Lower lobe of right lung (tissue), 2 donors: ENCODE results near the gene AKR1D1. TPM values are rescaled to one million over a fixed set of nuclear protein-coding genes. Genes with fewer than 3 reads are reported as not detected.
"Not testable (repeated sequence)": the region's sequence is repeated elsewhere in the genome, so short reads cannot be mapped to it uniquely, and the experiment has no call there.

Experiments used
- ATAC-seq, 2 donors: fragments of 200-7000 bp; cut with Tn5 transposase; one replicate each; pipeline ENCODE4 v1.9.1; 2020 to 2022; ENCODE audit warnings: mild to moderate bottlenecking in 2 of 2, moderate library complexity in 2 of 2
- DNase-seq: peaks from one replicate; pipeline ENCODE4 v3.0.0-alpha.2; 2020
- H3K27ac ChIP-seq: fragments of 200-600 bp; one replicate; pipeline ENCODE4 v1.8.0; 2022
- H3K27me3 ChIP-seq: fragments of 200-600 bp; one replicate; pipeline ENCODE4 v1.8.0; 2022; ENCODE audit warnings: low read depth
- H3K36me3 ChIP-seq: fragments of 200-600 bp; one replicate; pipeline ENCODE4 v1.8.0; 2022; ENCODE audit warnings: mild to moderate bottlenecking
- H3K4me1 ChIP-seq: fragments of 200-600 bp; one replicate; pipeline ENCODE4 v1.8.0; 2022
- H3K4me3 ChIP-seq: fragments of 200-600 bp; one replicate; pipeline ENCODE4 v1.8.0; 2022; ENCODE audit warnings: mild to moderate bottlenecking
- H3K9me3 ChIP-seq: fragments of 200-600 bp; one replicate; pipeline ENCODE4 v1.8.0; 2022
- intact Hi-C: fragments of 100-400 bp; cut with DNase I; formaldehyde crosslinking; loops from one replicate; pipeline ENCODE4 v1.11.0; 2022
- total RNA-seq: library from RNA; stranded (reverse); fragmentation: NEBNext Ultra II Directional; extraction: Animal tissue kit (Norgen Biotek cat#: 25700); gene quantifications from one replicate; pipeline ENCODE4 v1.2.1, GENCODE V29; 2021
- TF ChIP-seq, protein P1 (sequence below): fragments of 200-600 bp; IDR thresholded peaks from one replicate; pipeline ENCODE4 v1.8.0; 2022; ENCODE audit warnings: antibody characterized with exemption, mild to moderate bottlenecking
- donor health status: DM: no; HTN: yes; CAD: no; lungs with severe emphysema.

The AKR1D1 gene
- total RNA-seq, 1 donor from 2014 or later, result not detected

DNA sequence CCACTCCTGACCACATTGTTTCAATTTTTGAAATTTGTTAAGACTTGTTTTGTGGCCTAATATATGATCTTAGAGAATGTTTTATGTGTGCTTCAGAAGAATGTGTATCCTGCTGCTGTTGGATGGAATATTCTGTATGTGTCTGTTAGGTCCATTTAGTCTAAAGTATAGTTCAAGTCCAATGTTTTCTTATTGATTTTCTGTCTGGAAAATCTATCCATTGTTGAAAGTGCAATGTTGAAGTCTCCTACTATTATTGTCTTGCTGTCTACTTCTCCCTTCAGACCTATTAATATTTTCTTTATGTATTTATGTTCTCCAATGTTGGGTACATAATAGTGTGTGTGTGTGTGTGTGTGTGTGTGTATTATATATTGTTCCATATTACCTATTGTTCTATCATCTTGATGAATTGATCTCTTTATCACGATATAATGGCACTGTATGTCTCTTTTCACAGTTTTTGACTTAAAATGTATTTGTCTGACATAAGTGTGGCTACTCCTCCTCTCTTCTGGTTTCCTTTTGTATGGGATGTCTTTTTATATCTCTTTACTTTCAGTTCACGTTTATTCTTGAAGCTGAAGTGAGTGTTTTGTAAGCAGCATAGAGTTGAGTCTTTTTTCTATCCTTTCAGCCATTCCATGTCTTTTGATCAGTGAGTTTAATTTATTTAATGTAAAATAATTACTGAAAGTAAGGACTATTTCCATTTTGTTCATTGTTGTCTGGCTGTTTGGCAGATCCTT is 61.3 kb downstream of the AKR1D1 start:
- intact Hi-C loops, result no loop called here

DNA sequence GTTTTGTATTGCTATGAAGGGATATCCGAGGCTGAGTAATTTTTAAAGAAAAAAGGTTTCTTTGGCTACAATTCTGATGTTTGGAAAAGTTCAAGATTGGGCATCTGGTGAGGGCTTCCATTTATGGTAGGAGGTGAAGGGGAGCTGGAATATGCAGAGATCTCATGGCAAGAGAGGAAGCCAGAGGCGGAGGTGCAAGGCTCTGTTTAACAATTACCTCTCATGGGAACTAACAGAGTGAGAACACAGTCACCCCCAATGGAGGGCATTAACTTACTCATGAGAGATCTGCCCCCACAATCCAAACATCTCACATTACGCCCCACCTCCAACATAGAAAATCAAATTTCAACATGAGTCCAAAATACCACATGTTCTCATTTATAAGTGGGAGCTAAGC is 62.0 kb downstream of the AKR1D1 start:
- no peak for ATAC-seq
- Histone ChIP-seq H3K4me1 (no peaks in the 10 kb centered on the region), H3K27me3 (no peaks in the 10 kb centered on the region), H3K27ac (no peak overlapping the region), H3K9me3 (no peaks in the 10 kb centered on the region), H3K36me3 (no peaks in the 10 kb centered on the region), H3K4me3 (no peak overlapping the region)
- intact Hi-C loops, result no loop called here
- TF ChIP-seq, protein P1, sequence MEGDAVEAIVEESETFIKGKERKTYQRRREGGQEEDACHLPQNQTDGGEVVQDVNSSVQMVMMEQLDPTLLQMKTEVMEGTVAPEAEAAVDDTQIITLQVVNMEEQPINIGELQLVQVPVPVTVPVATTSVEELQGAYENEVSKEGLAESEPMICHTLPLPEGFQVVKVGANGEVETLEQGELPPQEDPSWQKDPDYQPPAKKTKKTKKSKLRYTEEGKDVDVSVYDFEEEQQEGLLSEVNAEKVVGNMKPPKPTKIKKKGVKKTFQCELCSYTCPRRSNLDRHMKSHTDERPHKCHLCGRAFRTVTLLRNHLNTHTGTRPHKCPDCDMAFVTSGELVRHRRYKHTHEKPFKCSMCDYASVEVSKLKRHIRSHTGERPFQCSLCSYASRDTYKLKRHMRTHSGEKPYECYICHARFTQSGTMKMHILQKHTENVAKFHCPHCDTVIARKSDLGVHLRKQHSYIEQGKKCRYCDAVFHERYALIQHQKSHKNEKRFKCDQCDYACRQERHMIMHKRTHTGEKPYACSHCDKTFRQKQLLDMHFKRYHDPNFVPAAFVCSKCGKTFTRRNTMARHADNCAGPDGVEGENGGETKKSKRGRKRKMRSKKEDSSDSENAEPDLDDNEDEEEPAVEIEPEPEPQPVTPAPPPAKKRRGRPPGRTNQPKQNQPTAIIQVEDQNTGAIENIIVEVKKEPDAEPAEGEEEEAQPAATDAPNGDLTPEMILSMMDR, result no peak
- no peak for DNase-seq

More for the DNA sequence above, 61.3 kb downstream of the AKR1D1 start:
- Histone ChIP-seq H3K36me3 (no peaks in the 10 kb centered on the region), H3K4me3 (no peak overlapping the region), H3K27ac (no peak overlapping the region), H3K9me3 (no peaks in the 10 kb centered on the region), H3K27me3 (no peaks in the 10 kb centered on the region), H3K4me1 (no peaks in the 10 kb centered on the region)
- ATAC-seq, result no peak
- no peak for DNase-seq
- TF ChIP-seq, protein P1, result no peak

DNA sequence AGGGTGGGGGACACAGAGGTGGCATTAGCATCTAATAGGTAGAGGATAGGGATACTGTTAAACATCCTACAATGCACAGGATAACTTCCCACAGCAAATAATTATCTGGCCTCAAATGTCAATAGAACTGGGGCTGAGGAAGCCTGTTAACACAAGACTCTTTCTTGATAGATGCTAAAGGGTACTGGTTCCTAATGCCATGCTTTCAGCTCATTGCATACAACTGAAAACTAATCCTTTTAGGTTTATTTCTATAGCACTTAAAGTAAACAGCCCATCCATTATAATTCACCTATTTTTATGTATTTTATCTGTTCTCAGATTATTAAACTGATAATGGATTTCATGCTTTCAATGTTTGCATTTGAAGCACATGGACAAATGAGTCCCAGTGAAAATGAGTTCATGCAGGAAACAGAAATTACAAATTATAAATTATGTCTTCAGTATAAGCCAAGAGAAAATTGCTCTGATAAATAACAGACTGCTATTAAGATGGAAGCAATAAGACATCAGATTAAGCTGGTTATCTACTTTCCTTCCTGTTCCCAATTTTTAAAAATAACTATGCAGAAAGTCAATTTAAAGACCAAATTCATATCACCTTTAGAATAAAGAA is 66.4 kb downstream of the AKR1D1 start:
- Histone ChIP-seq H3K9me3 (no peaks in the 10 kb centered on the region), H3K4me3 (no peak overlapping the region), H3K27ac (no peak overlapping the region), H3K36me3 (no peaks in the 10 kb centered on the region), H3K27me3 (no peaks in the 10 kb centered on the region), H3K4me1 (no peaks in the 10 kb centered on the region)
- intact Hi-C loops, result no loop called here
- ATAC-seq, result no peak
- TF ChIP-seq, protein P1, result no peak
- no peak for DNase-seq

DNA sequence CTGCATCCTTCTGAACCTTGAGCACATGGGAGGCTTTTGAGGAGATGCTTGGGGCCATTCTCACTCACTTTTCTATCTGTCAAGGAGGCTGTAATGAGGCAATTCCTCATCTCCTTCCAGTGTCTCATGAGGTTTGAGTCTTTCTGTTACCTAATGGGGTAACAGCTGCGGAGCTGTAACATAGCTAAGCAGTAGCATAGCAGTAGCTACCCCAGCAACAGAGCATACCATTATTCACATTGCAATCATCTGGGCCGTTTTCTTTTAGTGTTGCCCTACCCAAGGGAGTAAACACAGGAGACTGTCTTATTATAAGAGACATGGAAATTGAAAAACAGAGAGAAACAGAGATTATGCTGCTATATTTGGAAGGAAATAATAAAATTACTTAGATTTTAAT is 68.7 kb downstream of the AKR1D1 start:
- no peaks in the 10 kb centered on the region for H3K9me3 ChIP-seq
- H3K36me3 ChIP-seq, result no peaks in the 10 kb centered on the region
- TF ChIP-seq, protein P1, result no peak
- no peak overlapping the region for H3K4me3 ChIP-seq
- H3K4me1 ChIP-seq, result no peaks in the 10 kb centered on the region
- no peak overlapping the region for H3K27ac ChIP-seq
- DNase-seq (no peak), ATAC-seq (no peak)
- no peaks in the 10 kb centered on the region for H3K27me3 ChIP-seq
- intact Hi-C loops, result no loop called here

DNA sequence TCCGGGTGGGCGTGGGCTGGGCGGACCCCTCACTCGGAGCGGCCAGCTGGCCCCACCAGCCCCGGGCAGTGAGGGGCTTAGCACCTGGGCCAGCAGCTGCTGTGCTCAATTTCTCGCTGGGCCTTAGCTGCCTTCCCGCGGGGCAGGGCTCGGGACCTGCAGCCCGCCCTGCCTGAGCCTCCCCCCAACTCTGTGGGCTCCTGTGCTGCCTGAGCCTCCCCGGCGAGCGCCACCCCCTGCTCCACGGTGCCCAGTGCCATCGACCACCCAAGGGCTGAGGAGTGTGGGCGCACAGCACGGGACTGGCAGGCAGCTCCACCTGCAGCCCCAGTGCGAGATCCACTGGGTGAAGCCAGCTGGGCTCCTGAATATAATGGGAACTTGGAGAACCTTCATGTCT is 70.0 kb downstream of the AKR1D1 start:
- H3K36me3 ChIP-seq, DNase-seq: not testable (repeated sequence)

DNA sequence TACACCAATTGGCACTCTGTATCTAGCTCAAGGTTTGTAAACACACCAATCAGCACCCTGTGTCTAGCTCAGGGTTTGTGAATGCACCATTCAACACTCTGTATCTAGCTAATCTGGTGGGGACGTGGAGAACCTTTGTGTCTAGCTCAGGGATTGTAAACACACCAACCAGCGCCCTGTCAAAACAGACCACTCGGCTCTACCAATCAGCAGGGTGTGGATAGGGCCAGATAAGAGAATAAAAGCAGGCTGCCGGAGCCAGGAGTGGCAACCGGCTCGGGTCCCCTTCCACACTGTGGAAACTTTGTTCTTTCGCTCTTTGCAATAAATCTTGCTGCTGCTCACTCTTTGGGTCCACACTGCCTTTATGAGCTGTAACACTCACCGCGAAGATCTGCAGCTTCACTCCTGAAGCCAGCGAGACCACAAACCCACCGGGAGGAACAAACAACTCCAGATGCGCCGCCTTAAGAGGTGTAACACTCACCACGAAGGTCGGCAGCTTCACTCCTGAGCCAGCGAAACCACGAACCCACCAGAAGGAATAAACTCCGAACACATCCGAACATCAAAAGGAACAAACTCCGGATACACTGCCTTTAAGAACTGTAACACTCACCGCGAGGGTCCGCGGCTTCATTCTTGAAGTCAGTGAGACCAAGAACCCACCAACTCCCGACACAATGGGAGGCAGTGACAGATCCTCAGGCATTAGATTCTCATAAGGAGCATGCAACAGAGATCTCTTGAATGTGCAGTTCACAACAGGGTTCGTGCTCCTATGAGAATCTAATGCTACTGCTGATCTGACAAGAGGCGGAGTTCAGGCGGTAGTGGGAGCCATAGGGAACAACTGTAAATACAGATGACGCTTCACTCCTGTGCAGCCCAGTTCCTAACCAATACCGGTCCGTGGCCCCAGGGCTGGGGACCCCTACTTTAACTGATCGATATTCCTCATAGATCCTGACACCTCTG is 70.8 kb downstream of the AKR1D1 start:
- H3K4me1 ChIP-seq, DNase-seq, H3K4me3 ChIP-seq, intact Hi-C loops, H3K36me3 ChIP-seq, H3K27me3 ChIP-seq, H3K9me3 ChIP-seq, H3K27ac ChIP-seq, ATAC-seq: not testable (repeated sequence)

More for the DNA sequence above, 70.0 kb downstream of the AKR1D1 start:
- H3K27me3 ChIP-seq, H3K27ac ChIP-seq, H3K4me1 ChIP-seq, H3K9me3 ChIP-seq, ATAC-seq, intact Hi-C loops, H3K4me3 ChIP-seq: not testable (repeated sequence)
